Fibroblast of lung (primary cell): ENCODE results near the gene CANX. TPM values are rescaled to one million over a fixed set of nuclear protein-coding genes. Genes with fewer than 3 reads are reported as not detected.

ENCODE experiments used
- DNase-seq, 2 donors: peaks; one replicate each; pipeline versions ENCODE4 v3.0.0 to v3.0.0-alpha.2; 2010; ENCODE audit warnings: low read depth in 2 of 2
- H2AFZ ChIP-seq: 2 replicates; pipeline ENCODE4 v1.5.1; 2012; ENCODE audit warnings: low read length, control low read depth, inconsistent platforms
- H3K27ac ChIP-seq: 2 replicates; pipeline ENCODE4 v1.5.1; 2011; ENCODE audit warnings: low read length, control low read depth; ENCODE audit not compliant: insufficient read depth
- H3K27me3 ChIP-seq: 2 replicates; pipeline ENCODE4 v1.5.1; 2011; ENCODE audit warnings: mild to moderate bottlenecking, low read length; ENCODE audit not compliant: control insufficient read depth, insufficient read depth
- H3K36me3 ChIP-seq: 2 replicates; pipeline ENCODE4 v1.5.1; 2011; ENCODE audit warnings: low read length; ENCODE audit not compliant: control insufficient read depth, insufficient read depth
- H3K4me1 ChIP-seq: 2 replicates; pipeline ENCODE4 v1.5.1; 2011; ENCODE audit warnings: low read length; ENCODE audit not compliant: control insufficient read depth, insufficient read depth; ENCODE audit errors: extremely low read depth
- H3K4me2 ChIP-seq: 2 replicates; pipeline ENCODE4 v1.5.1; 2011; ENCODE audit warnings: low read length, control low read depth; ENCODE audit not compliant: insufficient read depth; ENCODE audit errors: extremely low read depth
- H3K4me3 ChIP-seq, 4 experiments: fragments of 200-600 bp in 1 of 4; sonication (generic) in 1 of 4; replicated peaks in 1 of 4; 2 replicates each; pipeline ENCODE4 v1.5.1; 2011 to 2016; ENCODE audit warnings: low read length in 4 of 4, low read depth in 3 of 4, mild to moderate bottlenecking in 3 of 4, control low read depth in 2 of 4, inconsistent platforms in 1 of 4, mixed read lengths in 1 of 4; ENCODE audit not compliant: insufficient read depth in 1 of 4; ENCODE audit errors: control extremely low read depth in 1 of 4
- H3K79me2 ChIP-seq: 2 replicates; pipeline ENCODE4 v1.5.1; 2012; ENCODE audit warnings: mild to moderate bottlenecking, low read length, inconsistent platforms; ENCODE audit not compliant: control insufficient read depth, insufficient read depth
- H3K9ac ChIP-seq: 2 replicates; pipeline ENCODE4 v1.5.1; 2011; ENCODE audit warnings: mild to moderate bottlenecking, low read length, control low read depth; ENCODE audit not compliant: insufficient read depth
- H3K9me3 ChIP-seq: 2 replicates; pipeline ENCODE4 v1.5.1; 2012; ENCODE audit warnings: low read depth, low read length; ENCODE audit not compliant: control insufficient read depth, insufficient read depth
- H4K20me1 ChIP-seq: 2 replicates; pipeline ENCODE4 v1.5.1; 2011; ENCODE audit warnings: low read length; ENCODE audit not compliant: control insufficient read depth, insufficient read depth; ENCODE audit errors: extremely low read depth
- CTCF ChIP-seq, 2 donors: IDR thresholded peaks in 1 of 2; conservative IDR thresholded peaks in 1 of 2; 1 replicate in 1 of 2; 2 replicates in 1 of 2; pipeline ENCODE4 v1.5.1; 2011 to 2012; ENCODE audit warnings: low read length in 2 of 2, control low read depth in 1 of 2, inconsistent platforms in 1 of 2, low read depth in 1 of 2, mild to moderate bottlenecking in 1 of 2
- EZH2 ChIP-seq: IDR thresholded peaks from 2 replicates; pipeline ENCODE4 v1.5.1; 2012; ENCODE audit warnings: low read length, control low read depth, mild to moderate bottlenecking; ENCODE audit errors: missing control alignments
- polyA plus RNA-seq, 2 donors: library from polyadenylated mRNA; depleted of rRNA in 1 of 2; stranded (reverse) in 1 of 2; unstranded in 1 of 2; fragments of >200 nt; gene quantifications; 2 replicates each; pipeline ENCODE4 v1.2.1, GENCODE V29; 2011 to 2012; ENCODE audit warnings: missing spikeins in 1 of 2
- total RNA-seq: library from RNA; depleted of rRNA; stranded (reverse); fragments of >200 nt; gene quantifications from 2 replicates; pipeline ENCODE4 v1.2.1, GENCODE V29; 2014

The CANX gene
- total and polyA plus RNA-seq, 2 donors (not counting 1 experiment from before 2014, with no cell fraction given) = 589 to 722 TPM

DNA sequence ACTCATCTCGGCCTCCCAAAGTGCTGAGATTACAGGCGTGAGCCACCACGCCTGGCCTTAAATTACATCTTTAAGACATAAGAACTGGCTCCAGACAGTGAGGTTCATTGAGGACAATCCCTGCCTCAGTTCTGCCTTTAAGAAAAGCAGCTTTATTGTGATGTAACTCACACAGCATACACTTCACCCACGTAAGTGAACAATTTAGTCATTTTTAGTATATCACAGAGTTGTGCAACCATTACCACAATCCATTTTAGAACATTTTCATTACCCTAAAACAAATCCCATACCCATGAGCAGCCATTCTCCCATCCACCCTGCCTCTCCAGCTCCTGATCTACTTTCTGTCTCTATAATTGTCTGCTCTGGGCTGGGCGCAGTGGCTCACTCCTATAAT, 71.0 kb downstream of the CANX start:
- no peak overlapping the region for H2AFZ ChIP-seq
- H3K27me3 ChIP-seq = no peaks in the 10 kb centered on the region
- H3K4me1 ChIP-seq = peaks cover 15% of the 10 kb centered on the region
- H3K36me3 ChIP-seq = peaks cover 25% of the 10 kb centered on the region
- H3K4me3 ChIP-seq = no peak overlapping the region
- no peak overlapping the region for H3K9ac ChIP-seq
- TF ChIP-seq EZH2 (no peak), CTCF (conservative IDR thresholded peaks at IDR 0.05 in 1 of 2, IDR thresholded peaks at IDR 0.05 in 1 of 2; ENCODE audit: low read depth in 1 of 2, low read length in 2 of 2) (no peak)
- no peak overlapping the region for H3K4me2 ChIP-seq
- DNase-seq = no peak
- H4K20me1 ChIP-seq = no peaks in the 10 kb centered on the region
- H3K27ac ChIP-seq = no peak overlapping the region
- H3K9me3 ChIP-seq = no peaks in the 10 kb centered on the region
- peaks cover 24% of the 10 kb centered on the region for H3K79me2 ChIP-seq

DNA sequence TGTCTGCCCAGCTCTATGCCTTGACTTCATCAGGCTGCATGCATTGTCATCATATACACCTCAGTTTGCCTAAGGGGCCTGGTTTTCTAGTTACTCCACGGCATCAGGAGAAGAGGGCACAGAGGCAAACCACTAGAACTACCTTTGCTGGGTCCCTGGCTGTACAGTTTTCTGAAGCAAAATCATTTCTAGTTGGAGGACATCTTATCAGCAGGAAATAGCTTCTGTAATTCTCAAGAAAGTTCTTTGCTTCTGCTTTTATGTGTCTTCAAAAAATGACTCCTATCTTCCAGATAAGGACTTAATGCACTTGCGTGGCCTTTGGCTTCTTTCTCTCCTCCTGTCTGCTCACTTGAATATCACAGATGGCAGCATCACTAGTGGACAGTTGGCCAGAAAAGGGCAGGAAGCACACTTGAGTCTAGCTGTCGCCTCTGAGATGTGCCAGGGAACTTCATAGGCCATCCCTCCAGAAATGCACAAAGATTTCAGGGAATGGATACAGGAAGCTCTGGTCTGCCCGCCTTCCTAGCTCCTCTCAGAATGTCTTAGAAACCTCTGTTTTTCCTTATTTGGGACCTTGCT, 72.6 kb downstream of the CANX start:
- Histone ChIP-seq H3K4me1 (peaks cover 3% of the 10 kb centered on the region), H3K79me2 (peaks cover 17% of the 10 kb centered on the region), H3K9ac (no peak overlapping the region), H3K4me2 (no peak overlapping the region), H3K27ac (no peak overlapping the region), H2AFZ (no peak overlapping the region), H4K20me1 (no peaks in the 10 kb centered on the region), H3K27me3 (no peaks in the 10 kb centered on the region), H3K4me3 (no peak overlapping the region), H3K36me3 (peaks cover 20% of the 10 kb centered on the region), H3K9me3 (no peaks in the 10 kb centered on the region)
- TF ChIP-seq CTCF (conservative IDR thresholded peaks at IDR 0.05 in 1 of 2, IDR thresholded peaks at IDR 0.05 in 1 of 2; ENCODE audit: low read depth in 1 of 2, low read length in 2 of 2) = no peak
- TF ChIP-seq EZH2 = no peak
- no peak for DNase-seq

- H3K4me2 ChIP-seq = no peak overlapping the region
Observed at GRCh38 chr5:179772351-179772750, 73.6 kb downstream of the CANX start.

More at GRCh38 chr5:179772351-179772750, 73.6 kb downstream of the CANX start:
- TF ChIP-seq EZH2 = no peak
- no peak for TF ChIP-seq CTCF (conservative IDR thresholded peaks at IDR 0.05 in 1 of 2, IDR thresholded peaks at IDR 0.05 in 1 of 2; ENCODE audit: low read depth in 1 of 2, low read length in 2 of 2)
- no peaks in the 10 kb centered on the region for H4K20me1 ChIP-seq
- H3K36me3 ChIP-seq = peaks cover 18% of the 10 kb centered on the region
- H3K79me2 ChIP-seq = peaks cover 8% of the 10 kb centered on the region
- H3K9ac ChIP-seq = no peak overlapping the region
- H2AFZ ChIP-seq = no peak overlapping the region
- H3K27ac ChIP-seq = no peak overlapping the region
- H3K4me1 ChIP-seq = no peaks in the 10 kb centered on the region
- H3K27me3 ChIP-seq = no peaks in the 10 kb centered on the region
- H3K9me3 ChIP-seq = no peaks in the 10 kb centered on the region
- DNase-seq = no peak
- H3K4me3 ChIP-seq = no peak overlapping the region
